ENCODE measurements around the gene SULF2.
"Not testable (repeated sequence)": the region's sequence is repeated elsewhere in the genome, so short reads cannot be mapped to it uniquely, and the experiment has no call there.

The SULF2 gene

GRCh38 chr20:47800623-47801022, 15.3 kb upstream of the SULF2 start:
- DNase-seq (ENCODE audit: extremely low spot score), result no peak
- TF ChIP-seq SP1 (IDR thresholded peaks at IDR 0.05) (no peak), FOXM1 (IDR thresholded peaks at IDR 0.05; ENCODE audit: borderline replicate concordance) (no peak), ELF4 (IDR thresholded peaks at IDR 0.05) (no peak), HDGF (IDR thresholded peaks at IDR 0.05; ENCODE audit: borderline replicate concordance) (no peak), LEF1 (IDR thresholded peaks at IDR 0.05; ENCODE audit: borderline replicate concordance) (no peak), PKNOX1 (IDR thresholded peaks at IDR 0.05) (no peak), FOXA1 (IDR thresholded peaks at IDR 0.05) (no peak), CTBP1 (IDR thresholded peaks at IDR 0.05; ENCODE audit: borderline replicate concordance) (no peak), TARDBP (IDR thresholded peaks at IDR 0.05) (no peak), L3MBTL2 (conservative IDR thresholded peaks at IDR 0.05) (no peak), BHLHE40 (IDR thresholded peaks at IDR 0.05; ENCODE audit: borderline replicate concordance) (no peak), ARNT (IDR thresholded peaks at IDR 0.05) (no peak), NFRKB (IDR thresholded peaks at IDR 0.05) (no peak), ZNF384 (IDR thresholded peaks at IDR 0.05) (no peak)
- CTCF ChIA-PET, result interaction anchor here (0.6 kb wide), 1 partner anchor 15 kb away, joined by 3 read pairs; no protein-coding TSS in a partner anchor
- POLR2A ChIA-PET, result no interaction called here

GRCh38 chr20:47799116-47799715, 13.9 kb upstream of the SULF2 start:
- no peak for TF ChIP-seq ZNF384 (IDR thresholded peaks at IDR 0.05)
- TF ChIP-seq NFRKB (IDR thresholded peaks at IDR 0.05), result no peak
- TF ChIP-seq LEF1 (IDR thresholded peaks at IDR 0.05; ENCODE audit: borderline replicate concordance), result no peak
- TF ChIP-seq ELF4 (IDR thresholded peaks at IDR 0.05), result no peak
- no peak for TF ChIP-seq FOXA1 (IDR thresholded peaks at IDR 0.05)
- no peak for TF ChIP-seq HDGF (IDR thresholded peaks at IDR 0.05; ENCODE audit: borderline replicate concordance)
- no peak for TF ChIP-seq L3MBTL2 (conservative IDR thresholded peaks at IDR 0.05)
- TF ChIP-seq ARNT (IDR thresholded peaks at IDR 0.05), result no peak
- TF ChIP-seq SP1 (IDR thresholded peaks at IDR 0.05), result no peak
- no peak for TF ChIP-seq TARDBP (IDR thresholded peaks at IDR 0.05)
- TF ChIP-seq CTBP1 (IDR thresholded peaks at IDR 0.05; ENCODE audit: borderline replicate concordance), result no peak
- TF ChIP-seq SUZ12 (IDR thresholded peaks at IDR 0.05), result no peak
- no peak for TF ChIP-seq PKNOX1 (IDR thresholded peaks at IDR 0.05)
- no peak for TF ChIP-seq BHLHE40 (IDR thresholded peaks at IDR 0.05; ENCODE audit: borderline replicate concordance)
- no peak for TF ChIP-seq FOXM1 (IDR thresholded peaks at IDR 0.05; ENCODE audit: borderline replicate concordance)
- no peak for TF ChIP-seq FOXK2 (IDR thresholded peaks at IDR 0.05)
- DNase-seq (ENCODE audit: extremely low spot score), result no peak
- ChIA-PET POLR2A (no interaction called here), CTCF (no interaction called here)

GRCh38 chr20:47796971-47797370, 11.7 kb upstream of the SULF2 start:
- TF ChIP-seq SP1 (IDR thresholded peaks at IDR 0.05) (no peak), LEF1 (IDR thresholded peaks at IDR 0.05; ENCODE audit: borderline replicate concordance) (no peak), SUZ12 (IDR thresholded peaks at IDR 0.05) (no peak), FOXM1 (IDR thresholded peaks at IDR 0.05; ENCODE audit: borderline replicate concordance) (no peak), L3MBTL2 (conservative IDR thresholded peaks at IDR 0.05) (no peak), ARNT (IDR thresholded peaks at IDR 0.05) (no peak), ELF4 (IDR thresholded peaks at IDR 0.05) (no peak), TARDBP (IDR thresholded peaks at IDR 0.05) (no peak), ZNF384 (IDR thresholded peaks at IDR 0.05) (no peak), CTBP1 (IDR thresholded peaks at IDR 0.05; ENCODE audit: borderline replicate concordance) (no peak), BHLHE40 (IDR thresholded peaks at IDR 0.05; ENCODE audit: borderline replicate concordance) (no peak), PKNOX1 (IDR thresholded peaks at IDR 0.05) (no peak)
- POLR2A ChIA-PET, result no interaction called here
- CTCF ChIA-PET, result no interaction called here
- no peak for DNase-seq (ENCODE audit: extremely low spot score)

- no peak for DNase-seq (ENCODE audit: extremely low spot score)
- ChIA-PET CTCF (no interaction called here), POLR2A (no interaction called here)
- TF ChIP-seq ARNT (IDR thresholded peaks at IDR 0.05), result no peak
- TF ChIP-seq NFRKB (IDR thresholded peaks at IDR 0.05), result no peak
- TF ChIP-seq ZNF384 (IDR thresholded peaks at IDR 0.05), result no peak
- TF ChIP-seq HDGF (IDR thresholded peaks at IDR 0.05; ENCODE audit: borderline replicate concordance), result no peak
- no peak for TF ChIP-seq BHLHE40 (IDR thresholded peaks at IDR 0.05; ENCODE audit: borderline replicate concordance)
- TF ChIP-seq FOXK2 (IDR thresholded peaks at IDR 0.05), result no peak
- TF ChIP-seq FOXM1 (IDR thresholded peaks at IDR 0.05; ENCODE audit: borderline replicate concordance), result no peak
- no peak for TF ChIP-seq PKNOX1 (IDR thresholded peaks at IDR 0.05)
- no peak for TF ChIP-seq ELF4 (IDR thresholded peaks at IDR 0.05)
- TF ChIP-seq L3MBTL2 (conservative IDR thresholded peaks at IDR 0.05), result no peak
- TF ChIP-seq FOXA1 (IDR thresholded peaks at IDR 0.05), result no peak
- TF ChIP-seq SUZ12 (IDR thresholded peaks at IDR 0.05), result no peak
- TF ChIP-seq LEF1 (IDR thresholded peaks at IDR 0.05; ENCODE audit: borderline replicate concordance), result no peak
- TF ChIP-seq TARDBP (IDR thresholded peaks at IDR 0.05), result no peak
- no peak for TF ChIP-seq SP1 (IDR thresholded peaks at IDR 0.05)
- TF ChIP-seq CTBP1 (IDR thresholded peaks at IDR 0.05; ENCODE audit: borderline replicate concordance), result no peak
Observed at GRCh38 chr20:47795214-47795907, 10.1 kb upstream of the SULF2 start.

GRCh38 chr20:47794264-47794663, 9.0 kb upstream of the SULF2 start:
- CTCF ChIA-PET; DNase-seq (ENCODE audit: extremely low spot score); POLR2A ChIA-PET: not testable (repeated sequence)
